ENCODE data around the gene GOLGA6A. TPM values are rescaled to one million over a fixed set of nuclear protein-coding genes. Genes with fewer than 3 reads are reported as not detected.
"Not testable (repeated sequence)": the region's sequence is repeated elsewhere in the genome, so short reads cannot be mapped to it uniquely, and the experiment has no call there.

Gene GOLGA6A
- total RNA-seq (2021) (3.1 to 6.0 TPM (median 5.7 TPM) in 3 replicates), Bru-seq, nascent RNA (percentile 26 among the genes with signal in this experiment)
- long read RNA-seq, experiment 1, partial matches to known transcripts = 0 of 1 reads
- long read RNA-seq, experiment 1, other reads (novel, unspliced or antisense) = 1 of 1 reads
- long read RNA-seq, experiment 2, partial matches to known transcripts = 0 of 1 reads
- long read RNA-seq, experiment 2, other reads (novel, unspliced or antisense) = 1 of 1 reads
- long read RNA-seq, experiment 3 = 0 reads

GRCh38 chr15:74082450-74082849 lies at the start of gene GOLGA6A:
Gene GOLGA6A, minus strand, starts transcription at chr15:74082550. Its CDS starts 41 bp downstream, at chr15:74082509.
- H3K4me3 Mint-ChIP-seq; H3K9me3 Mint-ChIP-seq; H3K36me3 Mint-ChIP-seq; DNase-seq (ENCODE audit: low spot score); H3K27ac Mint-ChIP-seq; POLR2A ChIA-PET; CTCF ChIA-PET; H3K4me1 Mint-ChIP-seq; ATAC-seq; H3K27me3 Mint-ChIP-seq (ENCODE audit: low read depth): not testable (repeated sequence)

GRCh38 chr15:74131628-74132413 lies 49.5 kb upstream of the GOLGA6A start:
- ChIA-PET POLR2A (interaction anchor here (1.3 kb wide), 1 partner anchor 44 kb away, joined by 3 read pairs; no protein-coding TSS in a partner anchor), CTCF (interaction anchor here (0.6 to 4.1 kb wide), 8 partner anchors 9 to 401 kb away, joined by 3 to 52 read pairs (median 6); no protein-coding TSS in a partner anchor)
- Mint-ChIP-seq H3K27ac (no peak overlapping the region), H3K9me3 (no peaks in the 10 kb centered on the region), H3K4me1 (peaks cover 61% of the 10 kb centered on the region), H3K27me3 (ENCODE audit: low read depth) (peaks cover 99% of the 10 kb centered on the region), H3K4me3 (peak overlapping the region; percentile 73), H3K36me3 (no peaks in the 10 kb centered on the region; the same call in 1 of the 2 replicates)
- ATAC-seq = no peak
- no peak for DNase-seq (ENCODE audit: low spot score)
- TF ChIP-seq OVOL2 (CRISPR knock-in tag; IDR thresholded peaks at IDR 0.05; ENCODE audit: borderline replicate concordance) = no peak

- Mint-ChIP-seq H3K4me1 (peaks cover 61% of the 10 kb centered on the region), H3K36me3 (no peaks in the 10 kb centered on the region; the same call in 1 of the 2 replicates), H3K9me3 (no peaks in the 10 kb centered on the region), H3K27ac (no peak overlapping the region), H3K4me3 (peak overlapping the region; percentile 73), H3K27me3 (ENCODE audit: low read depth) (peaks cover 98% of the 10 kb centered on the region)
- ATAC-seq (no peak), DNase-seq (ENCODE audit: low spot score) (no peak)
- TF ChIP-seq FOXP4 (CRISPR knock-in tag; IDR thresholded peaks at IDR 0.05) = no peak
- TF ChIP-seq FOXK1 (CRISPR knock-in tag; IDR thresholded peaks at IDR 0.05) = no peak
- TF ChIP-seq EMX1 (CRISPR knock-in tag; IDR thresholded peaks at IDR 0.05) = no peak
- TF ChIP-seq ZNF232 (CRISPR knock-in tag; IDR thresholded peaks at IDR 0.05) = no peak
- no peak; the same call in 1 of the 2 replicates for TF ChIP-seq FOXP1 (CRISPR knock-in tag; IDR thresholded peaks at IDR 0.05; ENCODE audit: borderline replicate concordance)
- TF ChIP-seq NR2C2 (CRISPR knock-in tag; IDR thresholded peaks at IDR 0.05) = no peak
- no peak for TF ChIP-seq ATF6 (CRISPR knock-in tag; IDR thresholded peaks at IDR 0.05)
- TF ChIP-seq OVOL2 (CRISPR knock-in tag; IDR thresholded peaks at IDR 0.05; ENCODE audit: borderline replicate concordance) = no peak
- no peak for TF ChIP-seq JAZF1 (CRISPR knock-in tag; IDR thresholded peaks at IDR 0.05)
- no peak for TF ChIP-seq CTCF (IDR thresholded peaks at IDR 0.05)
- TF ChIP-seq TCF7 (CRISPR knock-in tag; IDR thresholded peaks at IDR 0.05; ENCODE audit: low read depth) = no peak
- TF ChIP-seq MXD4 (CRISPR knock-in tag; IDR thresholded peaks at IDR 0.05; ENCODE audit: borderline replicate concordance) = no peak
- no peak for TF ChIP-seq E2F4 (CRISPR knock-in tag; IDR thresholded peaks at IDR 0.05; ENCODE audit: borderline replicate concordance, low read depth)
- TF ChIP-seq ZMAT4 (CRISPR knock-in tag; IDR thresholded peaks at IDR 0.05) = no peak
- ChIA-PET POLR2A (interaction anchor here (0.7 to 1.6 kb wide), 2 partner anchors 83 to 176 kb away, joined by 4 to 9 read pairs; no protein-coding TSS in a partner anchor), CTCF (interaction anchor here (0.7 to 6.0 kb wide), 14 partner anchors 8 to 205 kb away, joined by 4 to 94 read pairs (median 12); partner anchors contain the start of genes LOXL1 and STRA6)
These were observed 48.7 kb upstream of the GOLGA6A start for GRCh38 chr15:74130849-74131627.
